WTC11 (cell line): ENCODE data around the gene TMEM134.

Experiments used
- ERG ChIP-seq: fragments of 250-450 bp; sonication (Bioruptor Pico); IDR thresholded peaks from 2 replicates; pipeline ENCODE4 v1.8.0; 2021; ENCODE audit warnings: mild to moderate bottlenecking
- IRF1 ChIP-seq: sonication (generic); formaldehyde crosslinking; IDR thresholded peaks from 2 replicates; pipeline ENCODE4 v1.8.0; 2023; ENCODE audit warnings: missing genetic modification reagents
- KAT7 ChIP-seq: sonication (generic); formaldehyde crosslinking; IDR thresholded peaks from 2 replicates; pipeline ENCODE4 v1.8.1; 2023; ENCODE audit warnings: missing genetic modification reagents, mild to moderate bottlenecking, borderline replicate concordance
- MAX ChIP-seq: sonication (generic); formaldehyde crosslinking; IDR thresholded peaks from 2 replicates; pipeline ENCODE4 v1.8.0; 2022; ENCODE audit warnings: mild to moderate bottlenecking, missing genetic modification reagents
- NFYB ChIP-seq: sonication (generic); formaldehyde crosslinking; conservative IDR thresholded peaks from 2 replicates; pipeline ENCODE4 v1.8.0; 2022; ENCODE audit warnings: low read depth, missing genetic modification reagents
- PREB ChIP-seq: sonication (generic); formaldehyde crosslinking; IDR thresholded peaks from 2 replicates; pipeline ENCODE4 v1.8.1; 2022; ENCODE audit warnings: mild to moderate bottlenecking, missing genetic modification reagents, moderate library complexity, borderline replicate concordance
- TF ChIP-seq, protein P1 (sequence below): fragments of 200-600 bp; IDR thresholded peaks from 2 replicates; pipeline ENCODE4 v1.8.0; 2022; ENCODE audit warnings: antibody characterized with exemption

GRCh38 chr11:67463680-67464410 lies 5.2 kb downstream of the TMEM134 start:
- TF ChIP-seq, protein P1, sequence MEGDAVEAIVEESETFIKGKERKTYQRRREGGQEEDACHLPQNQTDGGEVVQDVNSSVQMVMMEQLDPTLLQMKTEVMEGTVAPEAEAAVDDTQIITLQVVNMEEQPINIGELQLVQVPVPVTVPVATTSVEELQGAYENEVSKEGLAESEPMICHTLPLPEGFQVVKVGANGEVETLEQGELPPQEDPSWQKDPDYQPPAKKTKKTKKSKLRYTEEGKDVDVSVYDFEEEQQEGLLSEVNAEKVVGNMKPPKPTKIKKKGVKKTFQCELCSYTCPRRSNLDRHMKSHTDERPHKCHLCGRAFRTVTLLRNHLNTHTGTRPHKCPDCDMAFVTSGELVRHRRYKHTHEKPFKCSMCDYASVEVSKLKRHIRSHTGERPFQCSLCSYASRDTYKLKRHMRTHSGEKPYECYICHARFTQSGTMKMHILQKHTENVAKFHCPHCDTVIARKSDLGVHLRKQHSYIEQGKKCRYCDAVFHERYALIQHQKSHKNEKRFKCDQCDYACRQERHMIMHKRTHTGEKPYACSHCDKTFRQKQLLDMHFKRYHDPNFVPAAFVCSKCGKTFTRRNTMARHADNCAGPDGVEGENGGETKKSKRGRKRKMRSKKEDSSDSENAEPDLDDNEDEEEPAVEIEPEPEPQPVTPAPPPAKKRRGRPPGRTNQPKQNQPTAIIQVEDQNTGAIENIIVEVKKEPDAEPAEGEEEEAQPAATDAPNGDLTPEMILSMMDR = no peak
- no peak for TF ChIP-seq MAX (CRISPR knock-in tag)
- no peak for TF ChIP-seq KAT7 (CRISPR knock-in tag)
- TF ChIP-seq ERG (CRISPR knock-in tag) = no peak
- no peak for TF ChIP-seq PREB (CRISPR knock-in tag)
- TF ChIP-seq NFYB = no peak
- TF ChIP-seq IRF1 (CRISPR knock-in tag) = no peak
